Loucy (cell line): ENCODE data around the gene PATZ1.

Source experiments
- EZH2phosphoT487 ChIP-seq: fragments of 200-600 bp; IDR thresholded peaks from 2 replicates; pipeline ENCODE4 v1.6.1; 2018; ENCODE audit warnings: antibody characterized with exemption, mild to moderate bottlenecking, moderate library complexity, borderline replicate concordance
- TF ChIP-seq, protein P1 (sequence below): fragments of 200-600 bp; sonication (generic); conservative IDR thresholded peaks from 2 replicates; pipeline ENCODE4 v1.5.1; 2014; ENCODE audit warnings: mild to moderate bottlenecking, antibody characterized with exemption, low read length

DNA sequence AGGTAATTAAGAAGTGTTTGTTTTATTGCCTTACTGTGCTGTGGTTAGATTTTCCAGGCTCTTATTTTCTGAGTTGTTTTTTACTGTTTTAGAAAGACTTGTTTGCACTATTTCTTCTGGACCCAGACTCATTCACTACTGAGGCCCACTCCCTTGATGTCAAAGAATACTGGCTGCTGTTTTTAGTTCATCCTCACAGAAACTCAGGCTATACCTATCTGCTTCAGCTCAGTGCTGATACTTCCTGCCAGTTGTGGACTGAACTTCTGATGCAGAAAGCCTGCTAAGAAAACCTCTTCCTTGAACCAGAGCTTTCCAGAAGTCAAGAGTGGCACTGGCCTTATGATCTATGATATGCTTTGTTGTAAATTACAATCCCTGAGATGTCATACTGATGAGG is 38.0 kb downstream of the PATZ1 start:
- TF ChIP-seq, protein P1, sequence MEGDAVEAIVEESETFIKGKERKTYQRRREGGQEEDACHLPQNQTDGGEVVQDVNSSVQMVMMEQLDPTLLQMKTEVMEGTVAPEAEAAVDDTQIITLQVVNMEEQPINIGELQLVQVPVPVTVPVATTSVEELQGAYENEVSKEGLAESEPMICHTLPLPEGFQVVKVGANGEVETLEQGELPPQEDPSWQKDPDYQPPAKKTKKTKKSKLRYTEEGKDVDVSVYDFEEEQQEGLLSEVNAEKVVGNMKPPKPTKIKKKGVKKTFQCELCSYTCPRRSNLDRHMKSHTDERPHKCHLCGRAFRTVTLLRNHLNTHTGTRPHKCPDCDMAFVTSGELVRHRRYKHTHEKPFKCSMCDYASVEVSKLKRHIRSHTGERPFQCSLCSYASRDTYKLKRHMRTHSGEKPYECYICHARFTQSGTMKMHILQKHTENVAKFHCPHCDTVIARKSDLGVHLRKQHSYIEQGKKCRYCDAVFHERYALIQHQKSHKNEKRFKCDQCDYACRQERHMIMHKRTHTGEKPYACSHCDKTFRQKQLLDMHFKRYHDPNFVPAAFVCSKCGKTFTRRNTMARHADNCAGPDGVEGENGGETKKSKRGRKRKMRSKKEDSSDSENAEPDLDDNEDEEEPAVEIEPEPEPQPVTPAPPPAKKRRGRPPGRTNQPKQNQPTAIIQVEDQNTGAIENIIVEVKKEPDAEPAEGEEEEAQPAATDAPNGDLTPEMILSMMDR: no peak
- TF ChIP-seq EZH2phosphoT487: no peak
